ENCODE results near the gene SETD3. TPM values are rescaled to one million over a fixed set of nuclear protein-coding genes. Genes with fewer than 3 reads are reported as not detected.

SETD3 gene
- total RNA-seq, 1 donor from 2014 or later, result 44.3 TPM

DNA sequence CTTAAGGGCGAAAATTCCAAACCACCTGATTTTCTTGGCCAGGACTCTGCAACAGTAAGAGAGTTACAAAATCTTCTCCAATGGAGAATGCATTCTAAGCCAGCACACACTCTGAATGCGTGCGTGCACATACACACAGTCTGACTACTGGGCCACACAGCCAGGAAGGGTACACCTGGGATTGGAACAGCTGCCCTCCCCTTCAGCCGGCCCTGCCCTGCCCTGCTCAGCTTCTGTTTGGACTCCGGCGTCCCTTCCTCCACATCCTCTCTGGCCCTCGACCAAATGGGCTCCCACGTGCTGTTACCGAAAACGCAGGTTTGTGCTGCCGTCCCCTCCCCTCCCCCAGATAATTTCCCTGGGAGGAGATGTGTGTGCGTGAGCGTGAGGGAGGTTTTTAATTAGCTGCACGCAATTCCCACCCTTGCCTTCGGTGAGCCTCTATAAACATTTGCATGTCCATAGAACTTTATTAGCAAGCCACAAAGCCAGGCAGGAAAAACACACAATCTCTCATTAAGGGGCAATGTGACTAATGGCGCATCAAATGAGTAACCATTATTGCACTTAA lies 43.5 kb upstream of the SETD3 start:
- TF ChIP-seq, protein P1, sequence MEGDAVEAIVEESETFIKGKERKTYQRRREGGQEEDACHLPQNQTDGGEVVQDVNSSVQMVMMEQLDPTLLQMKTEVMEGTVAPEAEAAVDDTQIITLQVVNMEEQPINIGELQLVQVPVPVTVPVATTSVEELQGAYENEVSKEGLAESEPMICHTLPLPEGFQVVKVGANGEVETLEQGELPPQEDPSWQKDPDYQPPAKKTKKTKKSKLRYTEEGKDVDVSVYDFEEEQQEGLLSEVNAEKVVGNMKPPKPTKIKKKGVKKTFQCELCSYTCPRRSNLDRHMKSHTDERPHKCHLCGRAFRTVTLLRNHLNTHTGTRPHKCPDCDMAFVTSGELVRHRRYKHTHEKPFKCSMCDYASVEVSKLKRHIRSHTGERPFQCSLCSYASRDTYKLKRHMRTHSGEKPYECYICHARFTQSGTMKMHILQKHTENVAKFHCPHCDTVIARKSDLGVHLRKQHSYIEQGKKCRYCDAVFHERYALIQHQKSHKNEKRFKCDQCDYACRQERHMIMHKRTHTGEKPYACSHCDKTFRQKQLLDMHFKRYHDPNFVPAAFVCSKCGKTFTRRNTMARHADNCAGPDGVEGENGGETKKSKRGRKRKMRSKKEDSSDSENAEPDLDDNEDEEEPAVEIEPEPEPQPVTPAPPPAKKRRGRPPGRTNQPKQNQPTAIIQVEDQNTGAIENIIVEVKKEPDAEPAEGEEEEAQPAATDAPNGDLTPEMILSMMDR (conservative IDR thresholded peaks at IDR 0.05; ENCODE audit: low read depth, low read length), result no peak
- no peak overlapping the region for H3K4me3 ChIP-seq (ENCODE audit: low read depth, low read length)
- DNase-seq (ENCODE audit: low read depth), result no peak

DNA sequence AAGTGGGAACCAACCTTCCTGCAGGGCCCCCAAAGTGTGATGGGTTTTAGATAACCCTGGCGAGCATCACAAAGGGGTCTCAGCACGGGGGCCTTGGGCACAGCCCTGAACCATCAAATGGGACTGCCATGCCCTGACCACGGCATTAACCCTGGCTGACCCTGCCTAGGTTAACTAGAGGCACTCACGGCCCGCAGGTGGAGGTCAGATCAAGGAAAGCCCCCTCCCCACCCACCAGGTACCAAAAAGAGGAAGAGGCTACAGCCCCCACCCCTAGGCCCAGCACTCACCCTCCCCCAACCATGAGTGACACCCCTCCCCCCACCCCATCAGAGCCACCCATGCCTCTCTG lies 43.0 kb upstream of the SETD3 start:
- no peak overlapping the region for H3K4me3 ChIP-seq (ENCODE audit: low read depth, low read length)
- no peak for DNase-seq (ENCODE audit: low read depth)
- TF ChIP-seq, protein P1 (conservative IDR thresholded peaks at IDR 0.05; ENCODE audit: low read depth, low read length), result no peak

DNA sequence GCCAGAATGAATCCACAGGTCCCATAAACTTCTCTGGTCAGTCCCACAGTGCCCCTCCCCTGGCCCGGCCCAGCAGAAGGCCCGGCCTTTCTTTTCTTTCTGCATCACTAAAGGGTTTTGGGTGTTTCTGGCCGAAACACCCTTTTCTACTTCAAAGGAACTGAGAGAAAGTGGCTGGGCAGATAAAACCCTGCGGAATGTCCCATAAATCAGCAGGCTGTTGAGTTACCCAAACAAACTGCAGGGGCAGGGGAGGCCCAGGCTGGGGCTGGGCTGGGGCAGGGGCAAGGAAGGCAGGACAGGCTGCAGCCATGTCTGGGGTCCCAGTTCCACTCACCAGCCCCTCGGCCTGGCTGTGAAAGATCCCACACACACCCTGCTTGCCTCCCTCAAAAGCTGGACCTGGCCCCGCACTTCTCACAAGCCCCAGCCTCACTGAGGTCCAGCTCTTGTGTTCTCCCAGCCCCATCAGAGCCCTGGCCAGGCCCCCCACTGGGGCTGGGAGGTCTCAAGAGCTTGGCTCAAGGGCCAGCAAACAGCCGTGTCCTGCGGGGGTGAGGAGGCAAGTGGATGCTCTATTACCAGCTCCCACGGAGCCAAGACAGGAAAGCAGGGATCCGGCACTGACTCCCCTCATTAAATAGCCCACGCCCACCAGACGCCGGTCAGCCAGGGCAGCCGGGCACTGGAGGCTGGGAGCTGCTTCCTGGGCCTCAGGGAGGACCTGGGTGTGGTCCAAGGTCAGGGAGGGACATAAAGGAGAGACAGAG lies 42.5 kb upstream of the SETD3 start:
- TF ChIP-seq, protein P1 (conservative IDR thresholded peaks at IDR 0.05; ENCODE audit: low read depth, low read length), result no peak
- no peak overlapping the region for H3K4me3 ChIP-seq (ENCODE audit: low read depth, low read length)
- no peak for DNase-seq (ENCODE audit: low read depth)

DNA sequence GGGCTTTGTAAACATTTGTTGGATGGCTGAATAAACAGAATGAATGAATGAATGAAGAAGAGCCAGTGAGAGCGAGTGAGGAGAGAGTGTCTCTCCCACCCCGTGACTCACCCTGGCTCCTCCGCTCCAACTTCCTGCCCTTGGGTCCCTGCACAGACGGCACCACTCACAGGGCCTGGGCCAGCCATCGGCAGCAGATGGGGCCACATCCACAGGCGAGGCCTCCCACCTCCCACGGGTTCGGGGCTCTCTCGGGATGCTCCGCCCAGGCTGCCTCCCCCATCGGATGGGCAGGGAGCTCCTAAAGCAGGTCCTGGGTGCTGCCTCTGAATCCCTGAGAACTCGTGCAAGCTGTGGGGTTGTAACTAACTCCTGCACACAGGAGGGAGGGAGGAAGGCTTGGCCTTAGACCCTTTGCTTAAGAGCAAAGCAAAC lies 41.8 kb upstream of the SETD3 start:
- TF ChIP-seq, protein P1 (conservative IDR thresholded peaks at IDR 0.05; ENCODE audit: low read depth, low read length), result no peak
- DNase-seq (ENCODE audit: low read depth), result no peak

DNA sequence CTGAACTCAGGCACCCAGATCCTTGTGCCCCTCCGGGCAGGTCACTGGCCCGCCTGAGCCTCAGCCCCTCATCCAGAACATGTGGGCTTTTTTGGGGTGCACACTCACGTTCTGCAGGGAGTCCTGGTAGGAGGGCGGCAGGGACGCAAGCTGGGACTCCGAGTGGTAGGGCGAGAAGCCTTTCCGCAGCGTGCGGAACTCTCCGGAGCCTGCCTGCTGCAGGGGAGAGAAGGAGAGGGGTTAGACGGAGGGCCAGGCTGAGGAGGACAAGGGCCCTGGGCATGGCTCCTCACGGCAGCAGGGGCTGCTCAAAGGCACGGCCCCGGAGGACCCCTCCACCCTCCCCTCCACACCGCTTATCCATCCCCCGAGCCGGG lies 41.4 kb upstream of the SETD3 start:
- TF ChIP-seq, protein P1 (conservative IDR thresholded peaks at IDR 0.05; ENCODE audit: low read depth, low read length), result no peak
- DNase-seq (ENCODE audit: low read depth), result no peak
- no peak overlapping the region for H3K4me3 ChIP-seq (ENCODE audit: low read depth, low read length)

More for the DNA sequence above, 41.8 kb upstream of the SETD3 start:
- H3K4me3 ChIP-seq (ENCODE audit: low read depth, low read length), result no peak overlapping the region

DNA sequence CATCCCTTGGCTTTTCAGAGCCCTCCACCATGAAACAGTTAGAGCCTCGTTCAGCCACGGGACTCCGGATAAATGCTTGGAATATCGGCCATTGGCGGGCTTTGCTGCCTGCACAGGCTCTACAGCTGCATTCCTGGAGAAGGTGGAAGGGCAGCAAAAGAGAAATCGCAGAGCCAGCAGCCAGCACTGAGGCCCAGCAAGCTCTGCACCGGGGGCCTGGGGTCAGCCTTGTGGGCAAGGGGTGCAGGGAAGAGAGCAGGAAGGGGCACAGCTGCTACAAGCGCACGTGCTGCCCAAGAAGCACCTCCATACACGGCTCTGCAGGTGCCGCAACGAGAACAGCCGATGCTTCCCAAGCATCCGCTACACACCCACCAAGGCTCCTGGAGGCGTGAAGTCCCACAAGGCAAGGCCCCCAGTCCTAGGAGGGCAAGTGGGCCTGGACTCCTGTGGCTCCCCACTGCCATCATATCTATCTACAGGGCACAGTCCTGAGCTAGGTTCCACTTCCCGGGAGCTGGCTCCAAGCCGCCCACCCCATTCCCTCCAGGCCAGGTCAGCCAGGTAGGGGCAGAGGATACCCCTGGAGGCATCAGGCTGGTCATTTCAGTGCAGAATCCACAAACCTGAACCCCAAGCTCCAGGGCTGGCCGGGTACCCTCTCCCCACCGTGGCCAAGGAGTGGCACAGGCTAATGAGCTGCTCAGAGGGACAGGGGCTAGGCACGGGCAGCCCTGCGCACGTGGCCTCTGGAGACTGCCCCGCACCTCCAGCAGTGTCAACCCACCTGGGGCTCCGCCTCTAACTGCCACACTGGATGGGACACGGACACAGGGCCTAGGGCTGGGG lies 40.7 kb upstream of the SETD3 start:
- TF ChIP-seq, protein P1 (conservative IDR thresholded peaks at IDR 0.05; ENCODE audit: low read depth, low read length), result no peak
- H3K4me3 ChIP-seq (ENCODE audit: low read depth, low read length), result no peak overlapping the region
- no peak for DNase-seq (ENCODE audit: low read depth)

Data from epithelial cell of proximal tubule (primary cell).